ENCODE data around the gene KIF3A. TPM values are rescaled to one million over a fixed set of nuclear protein-coding genes. Genes with fewer than 3 reads are reported as not detected.

KIF3A gene
- total and polyA plus RNA-seq, 9 donors = 4.2 to 13.0 (median 9.2) TPM

- TF ChIP-seq CTCF (IDR thresholded peaks at IDR 0.05) = no peak
- no peak for TF ChIP-seq EP300 (IDR thresholded peaks at IDR 0.05)
- TF ChIP-seq POLR2A (IDR thresholded peaks at IDR 0.05) = no peak
- H3K36me3 ChIP-seq = no peaks in the 10 kb centered on the region
- intact Hi-C loops (cut with DNase I) = no loop called here
- WGBS, 3 donors = 79 to 91% (median 86%) methylated on average over 8 of the region's 8 CpGs
- no peaks in the 10 kb centered on the region for H3K27me3 ChIP-seq
- H3K27ac ChIP-seq = no peak overlapping the region
- H3K4me1 ChIP-seq (ENCODE audit: insufficient read depth) = peaks cover 16% of the 10 kb centered on the region
- H3K9me3 ChIP-seq = no peaks in the 10 kb centered on the region
- H3K4me3 ChIP-seq = no peak overlapping the region
- no peak for DNase-seq
Observed at GRCh38 chr5:132770476-132771159, 33.3 kb upstream of the KIF3A start.

GRCh38 chr5:132768485-132768868 is 31.1 kb upstream of the KIF3A start:
- no peaks in the 10 kb centered on the region for H3K9me3 ChIP-seq
- no peaks in the 10 kb centered on the region for H3K27me3 ChIP-seq
- H3K27ac ChIP-seq = no peak overlapping the region
- no peak overlapping the region for H3K4me3 ChIP-seq
- TF ChIP-seq CTCF (IDR thresholded peaks at IDR 0.05) (no peak), POLR2A (IDR thresholded peaks at IDR 0.05) (no peak), EP300 (IDR thresholded peaks at IDR 0.05) (no peak)
- peaks cover 16% of the 10 kb centered on the region for H3K4me1 ChIP-seq (ENCODE audit: insufficient read depth)
- H3K36me3 ChIP-seq = peaks cover 2% of the 10 kb centered on the region
- no peak for DNase-seq
- WGBS, 3 donors = 99 to 100% (median 100%) methylated on average over 3 of the region's 3 CpGs
- intact Hi-C loops (cut with DNase I) = no loop called here

GRCh38 chr5:132767150-132767549 is 29.8 kb upstream of the KIF3A start:
- H3K36me3 ChIP-seq = peaks cover 2% of the 10 kb centered on the region
- peaks cover 16% of the 10 kb centered on the region for H3K4me1 ChIP-seq (ENCODE audit: insufficient read depth)
- intact Hi-C loops (cut with DNase I) = no loop called here
- no peak overlapping the region for H3K27ac ChIP-seq
- TF ChIP-seq EP300 (IDR thresholded peaks at IDR 0.05) (no peak), CTCF (IDR thresholded peaks at IDR 0.05) (no peak), POLR2A (IDR thresholded peaks at IDR 0.05) (no peak)
- WGBS, 3 donors = 63 to 79% (median 77%) methylated on average over 2 of the region's 2 CpGs
- DNase-seq = no peak
- no peak overlapping the region for H3K4me3 ChIP-seq
- H3K27me3 ChIP-seq = no peaks in the 10 kb centered on the region
- H3K9me3 ChIP-seq = no peaks in the 10 kb centered on the region

- intact Hi-C loops (cut with DNase I) = no loop called here
- DNase-seq = no peak
- WGBS, 3 donors = 91 to 94% (median 92%) methylated on average over 1 of the region's 1 CpG
Observed at GRCh38 chr5:132766806-132767055, 29.4 kb upstream of the KIF3A start.

More at GRCh38 chr5:132766806-132767055, 29.4 kb upstream of the KIF3A start:
- Histone ChIP-seq H3K27ac (no peak overlapping the region), H3K36me3 (peaks cover 2% of the 10 kb centered on the region), H3K9me3 (no peaks in the 10 kb centered on the region), H3K4me3 (no peak overlapping the region), H3K4me1 (ENCODE audit: insufficient read depth) (peaks cover 12% of the 10 kb centered on the region), H3K27me3 (no peaks in the 10 kb centered on the region)
- TF ChIP-seq CTCF (IDR thresholded peaks at IDR 0.05) (no peak), EP300 (IDR thresholded peaks at IDR 0.05) (no peak), POLR2A (IDR thresholded peaks at IDR 0.05) (no peak)

Data from ovary (tissue), 9 donors.